Activated B cell treated with CpG ODN at 0.5 μM for 24 hours (primary cell): Measurements from ENCODE around the gene LAMP5. TPM values are rescaled to one million over a fixed set of nuclear protein-coding genes. Genes with fewer than 3 reads are reported as not detected.

ENCODE experiments used
- ATAC-seq: fragments of 200-7000 bp; cut with Tn5 transposase; one replicate; pipeline ENCODE4 v1.10.0; 2021; ENCODE audit warnings: low read depth, mild to moderate bottlenecking, moderate library complexity
- CTCF ChIA-PET: fragments of 350-600 bp; sonication (Branson Sonifier 250); formaldehyde crosslinking; loops from one replicate; lab custom pipeline; 2021; ENCODE audit warnings: antibody characterized with exemption; lab: Charles Lee
- POLR2A ChIA-PET: fragments of 350-600 bp; sonication (Branson Sonifier 250); formaldehyde crosslinking; loops from one replicate; lab custom pipeline; 2021; ENCODE audit warnings: antibody characterized with exemption; lab: Charles Lee
- DNase-seq: peaks from one replicate; pipeline ENCODE4 v3.0.0; 2022
- H3K27ac Mint-ChIP-seq: one replicate; pipeline ENCODE4 v1.8.0; 2020; ENCODE audit warnings: mixed read lengths
- H3K27me3 Mint-ChIP-seq: one replicate; pipeline ENCODE4 v1.8.0; 2021; ENCODE audit warnings: mixed read lengths
- H3K36me3 Mint-ChIP-seq: one replicate; pipeline ENCODE4 v1.8.0; 2021; ENCODE audit warnings: low read depth, mixed read lengths
- H3K4me1 Mint-ChIP-seq: one replicate; pipeline ENCODE4 v1.8.0; 2021; ENCODE audit warnings: mixed read lengths
- H3K4me3 Mint-ChIP-seq: one replicate; pipeline ENCODE4 v1.8.0; 2020; ENCODE audit warnings: mild to moderate bottlenecking, mixed read lengths
- H3K9me3 Mint-ChIP-seq: one replicate; pipeline ENCODE4 v1.8.0; 2020; ENCODE audit warnings: mixed read lengths
- intact Hi-C: fragments of 100-400 bp; cut with micrococcal nuclease; formaldehyde crosslinking; loops from one replicate; pipeline ENCODE4 v1.15.1; 2024
- total RNA-seq: library from RNA; stranded (reverse); gene quantifications from 2 replicates; pipeline ENCODE4 v1.2.3, GENCODE V29; 2022
- TF ChIP-seq, protein P1 (sequence below): fragments of 200-600 bp; IDR thresholded peaks from one replicate; pipeline ENCODE4 v1.8.0; 2022; ENCODE audit warnings: antibody characterized with exemption, mild to moderate bottlenecking

LAMP5 gene
- total RNA-seq, 1 donor from 2014 or later: 0.29 TPM

DNA sequence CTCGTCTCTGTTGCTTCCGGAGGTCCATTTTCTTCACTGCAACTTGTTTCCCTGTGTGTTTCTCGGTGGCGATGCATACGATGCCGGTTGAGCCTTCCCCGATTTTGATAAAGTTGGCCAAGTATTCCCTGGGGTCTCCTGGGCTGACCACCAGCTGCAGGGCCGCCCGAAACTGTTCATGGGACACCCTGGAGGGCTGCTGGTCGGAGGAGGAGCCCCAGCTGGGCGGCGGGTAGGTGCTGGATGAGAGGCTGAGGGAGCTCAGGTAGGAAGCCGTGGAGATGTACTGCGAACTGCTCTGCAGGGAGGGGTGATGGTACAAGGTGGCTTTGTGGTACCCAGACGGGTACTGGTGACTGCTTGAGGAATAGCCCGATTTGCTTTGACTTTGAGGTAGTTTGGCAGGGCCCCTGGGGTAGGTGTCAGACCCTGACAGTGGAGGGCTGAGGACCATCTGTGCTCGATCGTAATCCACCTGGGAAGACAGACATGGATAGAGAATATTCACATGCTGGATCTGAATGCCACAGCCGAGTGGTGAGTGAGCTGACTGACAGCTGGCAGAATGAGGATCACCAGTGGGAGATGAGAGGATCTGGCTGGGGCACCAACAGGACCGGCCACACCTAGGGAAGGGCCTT lies 51.6 kb downstream of the LAMP5 start:
- Mint-ChIP-seq H3K27ac (no peak overlapping the region), H3K4me3 (no peak overlapping the region), H3K36me3 (no peaks in the 10 kb centered on the region), H3K4me1 (no peaks in the 10 kb centered on the region), H3K9me3 (no peaks in the 10 kb centered on the region), H3K27me3 (peaks cover 4% of the 10 kb centered on the region)
- ChIA-PET CTCF (no interaction called here), POLR2A (no interaction called here)
- TF ChIP-seq, protein P1, sequence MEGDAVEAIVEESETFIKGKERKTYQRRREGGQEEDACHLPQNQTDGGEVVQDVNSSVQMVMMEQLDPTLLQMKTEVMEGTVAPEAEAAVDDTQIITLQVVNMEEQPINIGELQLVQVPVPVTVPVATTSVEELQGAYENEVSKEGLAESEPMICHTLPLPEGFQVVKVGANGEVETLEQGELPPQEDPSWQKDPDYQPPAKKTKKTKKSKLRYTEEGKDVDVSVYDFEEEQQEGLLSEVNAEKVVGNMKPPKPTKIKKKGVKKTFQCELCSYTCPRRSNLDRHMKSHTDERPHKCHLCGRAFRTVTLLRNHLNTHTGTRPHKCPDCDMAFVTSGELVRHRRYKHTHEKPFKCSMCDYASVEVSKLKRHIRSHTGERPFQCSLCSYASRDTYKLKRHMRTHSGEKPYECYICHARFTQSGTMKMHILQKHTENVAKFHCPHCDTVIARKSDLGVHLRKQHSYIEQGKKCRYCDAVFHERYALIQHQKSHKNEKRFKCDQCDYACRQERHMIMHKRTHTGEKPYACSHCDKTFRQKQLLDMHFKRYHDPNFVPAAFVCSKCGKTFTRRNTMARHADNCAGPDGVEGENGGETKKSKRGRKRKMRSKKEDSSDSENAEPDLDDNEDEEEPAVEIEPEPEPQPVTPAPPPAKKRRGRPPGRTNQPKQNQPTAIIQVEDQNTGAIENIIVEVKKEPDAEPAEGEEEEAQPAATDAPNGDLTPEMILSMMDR: no peak
- ATAC-seq: no peak
- intact Hi-C loops: no loop called here
- no peak for DNase-seq

DNA sequence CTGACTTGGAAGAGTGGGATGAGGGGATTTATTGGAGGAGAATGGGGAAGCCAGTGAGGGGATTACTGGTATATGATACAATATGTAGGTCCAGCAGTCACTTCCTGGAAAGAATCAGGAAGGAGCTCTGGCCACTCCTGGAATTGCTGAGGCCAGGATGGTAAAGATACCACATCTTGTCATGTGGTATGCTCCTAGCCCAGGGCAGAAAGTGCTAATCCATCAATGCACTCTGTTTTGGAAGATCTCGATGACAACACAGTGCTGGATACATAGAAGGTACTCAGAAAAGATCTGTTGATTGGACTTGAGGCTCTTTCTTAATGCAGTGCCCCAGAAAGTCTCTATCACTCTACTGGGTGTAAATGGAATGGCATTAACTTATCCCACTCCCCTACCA lies 52.6 kb downstream of the LAMP5 start:
- Mint-ChIP-seq H3K9me3 (no peaks in the 10 kb centered on the region), H3K4me3 (no peak overlapping the region), H3K36me3 (no peaks in the 10 kb centered on the region), H3K27ac (no peak overlapping the region), H3K4me1 (no peaks in the 10 kb centered on the region), H3K27me3 (peaks cover 4% of the 10 kb centered on the region)
- TF ChIP-seq, protein P1: no peak
- POLR2A ChIA-PET: no interaction called here
- intact Hi-C loops: no loop called here
- DNase-seq: no peak
- no peak for ATAC-seq
- CTCF ChIA-PET: no interaction called here

DNA sequence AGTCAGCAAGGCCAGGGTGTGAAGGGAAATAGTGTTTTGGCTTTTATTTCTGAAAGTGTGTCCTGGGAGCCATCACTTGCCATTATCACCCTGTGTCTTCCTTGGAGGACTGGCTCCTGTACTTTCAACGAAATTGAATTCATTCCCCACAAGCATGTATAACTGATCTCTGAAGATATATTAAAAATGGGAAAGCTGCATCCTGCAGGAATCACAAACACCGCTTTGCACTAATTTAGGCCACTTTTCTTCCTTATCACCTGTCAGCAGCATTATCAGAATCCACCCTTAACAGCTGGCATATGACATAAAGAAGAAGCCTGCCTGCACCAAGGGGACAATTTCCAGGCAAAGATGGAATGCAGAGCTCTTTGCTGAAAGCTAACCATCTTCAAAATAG lies 56.2 kb downstream of the LAMP5 start:
- DNase-seq: no peak
- peaks cover 6% of the 10 kb centered on the region for H3K27me3 Mint-ChIP-seq
- H3K27ac Mint-ChIP-seq: no peak overlapping the region
- H3K4me3 Mint-ChIP-seq: no peak overlapping the region
- H3K4me1 Mint-ChIP-seq: no peaks in the 10 kb centered on the region
- CTCF ChIA-PET: no interaction called here
- no peaks in the 10 kb centered on the region for H3K36me3 Mint-ChIP-seq
- TF ChIP-seq, protein P1: no peak
- ATAC-seq: no peak
- intact Hi-C loops: no loop called here
- POLR2A ChIA-PET: no interaction called here
- no peaks in the 10 kb centered on the region for H3K9me3 Mint-ChIP-seq

DNA sequence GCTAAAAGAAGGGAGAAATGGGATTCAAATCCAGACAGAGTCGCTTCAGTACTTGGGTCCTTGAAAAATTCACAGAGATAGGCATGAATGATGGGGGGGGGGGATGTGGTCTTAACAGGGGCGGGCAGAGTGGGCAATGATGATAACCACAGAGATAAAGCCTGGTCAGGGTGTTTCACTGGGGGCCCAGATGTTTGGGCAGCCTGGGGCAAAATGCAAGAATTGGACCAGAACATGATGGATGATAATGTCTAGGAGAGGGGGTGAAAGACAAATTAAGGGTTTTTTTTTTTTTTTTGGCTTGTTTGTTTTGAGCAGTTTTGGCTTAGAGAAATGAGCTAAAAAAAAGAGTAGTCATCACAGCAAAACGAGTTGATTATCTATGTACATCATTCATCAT lies 57.4 kb downstream of the LAMP5 start:
- Mint-ChIP-seq H3K9me3 (no peaks in the 10 kb centered on the region), H3K4me3 (no peak overlapping the region), H3K36me3 (no peaks in the 10 kb centered on the region), H3K4me1 (no peaks in the 10 kb centered on the region), H3K27me3 (peaks cover 4% of the 10 kb centered on the region), H3K27ac (no peak overlapping the region)
- intact Hi-C loops: no loop called here
- CTCF ChIA-PET: no interaction called here
- ATAC-seq (no peak), DNase-seq (no peak)
- TF ChIP-seq, protein P1: no peak
- POLR2A ChIA-PET: no interaction called here

DNA sequence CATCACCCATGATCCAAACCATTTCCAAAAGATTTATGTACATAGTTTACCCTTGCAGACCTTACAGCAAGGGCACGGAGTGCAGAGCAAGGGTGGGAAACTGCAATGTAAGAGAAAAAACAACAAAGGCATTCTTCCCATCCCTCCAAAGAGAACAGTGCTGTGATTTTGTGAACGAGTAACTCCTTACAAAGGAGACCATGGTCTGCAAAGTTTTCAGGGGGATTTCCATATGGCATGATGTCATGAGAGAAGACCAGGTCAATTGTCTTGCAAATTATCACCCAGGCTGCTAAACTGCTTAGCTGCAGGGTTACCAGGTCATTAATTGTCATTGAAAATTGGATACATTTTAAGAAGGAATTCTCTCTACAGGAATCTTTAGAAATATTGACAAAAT lies 58.3 kb downstream of the LAMP5 start:
- no peaks in the 10 kb centered on the region for H3K4me1 Mint-ChIP-seq
- TF ChIP-seq, protein P1: no peak
- no peak for ATAC-seq
- no peak overlapping the region for H3K27ac Mint-ChIP-seq
- no peak overlapping the region for H3K4me3 Mint-ChIP-seq
- peaks cover 4% of the 10 kb centered on the region for H3K27me3 Mint-ChIP-seq
- intact Hi-C loops: no loop called here
- ChIA-PET POLR2A (no interaction called here), CTCF (no interaction called here)
- H3K9me3 Mint-ChIP-seq: no peaks in the 10 kb centered on the region
- no peaks in the 10 kb centered on the region for H3K36me3 Mint-ChIP-seq
- no peak for DNase-seq
